A673 (cell line): ENCODE measurements around the gene GALNT11. TPM values are rescaled to one million over a fixed set of nuclear protein-coding genes. Genes with fewer than 3 reads are reported as not detected.

ENCODE experiments used
- BruUV-seq: library from RNA; stranded (reverse); fragments of 400-500 nt; replicated peaks from 2 replicates; lab custom pipeline; 2021; lab: Mats Ljungman, UMichigan
- CTCF ChIA-PET: fragments of 300-600 bp; sonication (Branson Sonifier 250); formaldehyde crosslinking; loops from one replicate; lab custom pipeline; 2022; ENCODE audit warnings: antibody characterized with exemption; lab: Charles Lee
- POLR2A ChIA-PET: fragments of 300-600 bp; sonication (Branson Sonifier 250); formaldehyde crosslinking; loops from one replicate; lab custom pipeline; 2022; ENCODE audit warnings: antibody characterized with exemption; ENCODE audit not compliant: low non-redundant PET; lab: Charles Lee
- DNase-seq: peaks from one replicate; pipeline ENCODE4 v3.0.0-alpha.2; 2015; ENCODE audit warnings: low spot score
- H3K27ac ChIP-seq: fragments of 200-600 bp; sonication (generic); 2 replicates; pipeline ENCODE4 v1.5.1; 2016; ENCODE audit warnings: mixed run types, low read depth, mild to moderate bottlenecking, mixed read lengths, antibody characterized with exemption, low read length; ENCODE audit not compliant: poor library complexity, severe bottlenecking
- H3K27me3 ChIP-seq: fragments of 200-600 bp; sonication (generic); replicated peaks from 2 replicates; pipeline ENCODE4 v1.6.1; 2017; ENCODE audit warnings: mixed run types, low read depth, mild to moderate bottlenecking, mixed read lengths, antibody characterized with exemption, low read length; ENCODE audit not compliant: insufficient read depth, poor library complexity
- H3K36me3 ChIP-seq: fragments of 200-600 bp; sonication (generic); 2 replicates; pipeline ENCODE4 v1.6.1; 2016; ENCODE audit warnings: mixed run types, mild to moderate bottlenecking, mixed read lengths, antibody characterized with exemption, low read length; ENCODE audit not compliant: insufficient read depth, poor library complexity, severe bottlenecking
- H3K4me1 ChIP-seq: fragments of 200-600 bp; sonication (generic); 2 replicates; pipeline ENCODE4 v1.6.1; 2017; ENCODE audit warnings: mixed run types, mild to moderate bottlenecking, mixed read lengths, antibody characterized with exemption, low read length; ENCODE audit not compliant: insufficient read depth, poor library complexity, severe bottlenecking
- H3K4me3 ChIP-seq: fragments of 200-600 bp; sonication (generic); 2 replicates; pipeline ENCODE4 v1.5.1; 2016; ENCODE audit warnings: low read depth, mixed run types, mild to moderate bottlenecking, mixed read lengths, low read length; ENCODE audit not compliant: poor library complexity, severe bottlenecking
- H3K9me3 ChIP-seq: fragments of 200-600 bp; sonication (generic); 2 replicates; pipeline ENCODE4 v1.6.1; 2016; ENCODE audit warnings: mixed run types, low read depth, mild to moderate bottlenecking, mixed read lengths, antibody characterized with exemption, low read length; ENCODE audit not compliant: poor library complexity, severe bottlenecking
- EZH2 ChIP-seq: fragments of 200-600 bp; sonication (generic); IDR thresholded peaks from 2 replicates; pipeline ENCODE4 v1.6.1; 2017; ENCODE audit warnings: borderline replicate concordance, low read depth, mild to moderate bottlenecking, mixed read lengths, antibody characterized with exemption, low read length; ENCODE audit not compliant: poor library complexity, severe bottlenecking
- intact Hi-C: fragments of 100-400 bp; cut with micrococcal nuclease; formaldehyde crosslinking; loops from one replicate; pipeline ENCODE4 v1.10.0; 2022; ENCODE audit not compliant: unreplicated experiment
- total RNA-seq: library from RNA; stranded (reverse); gene quantifications from 2 replicates; pipeline ENCODE4 v1.2.3, GENCODE V29; 2021
- TF ChIP-seq, protein P1 (sequence below): fragments of 300-800, 200-600 bp; sonication (generic); conservative IDR thresholded peaks from 2 replicates; pipeline ENCODE4 v1.5.1; 2017; ENCODE audit warnings: low read depth, mild to moderate bottlenecking, antibody characterized with exemption, low read length, moderate library complexity, mixed read lengths

Gene GALNT11
- total RNA-seq, 1 experiment from 2014 or later, result 35.5 TPM

DNA sequence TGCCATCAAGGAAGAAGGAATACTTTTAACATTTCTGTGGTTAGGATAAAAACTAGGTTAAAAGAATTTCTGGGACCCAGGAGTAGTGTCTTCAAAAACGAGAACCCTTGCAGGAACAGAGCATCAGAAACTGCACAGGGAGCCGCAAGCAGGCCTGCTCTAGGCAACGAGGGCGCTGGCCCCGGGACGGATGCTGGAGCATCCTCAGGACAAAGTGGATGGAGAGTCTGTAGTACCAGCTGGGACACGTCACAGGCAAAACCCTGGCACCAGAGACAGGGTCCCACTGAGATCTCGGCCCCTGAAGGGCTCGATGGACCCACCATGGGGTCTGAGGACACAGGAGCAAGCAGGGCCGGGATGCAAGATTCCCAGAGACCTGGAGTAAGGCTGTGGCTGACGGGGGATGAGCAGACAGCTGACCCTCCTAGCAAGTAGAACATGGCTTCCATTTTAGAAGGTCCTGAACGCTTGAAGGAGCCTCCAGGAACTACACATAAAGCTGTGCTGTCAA, 106.6 kb downstream of the GALNT11 start:
- CTCF ChIA-PET, result no interaction called here
- H3K36me3 ChIP-seq, result peaks cover 29% of the 10 kb centered on the region
- no peak overlapping the region for H3K4me3 ChIP-seq
- no peak overlapping the region for H3K27ac ChIP-seq
- intact Hi-C loops, result no loop called here
- H3K9me3 ChIP-seq, result no peaks in the 10 kb centered on the region
- no peak for DNase-seq
- no peak for TF ChIP-seq EZH2
- TF ChIP-seq, protein P1, sequence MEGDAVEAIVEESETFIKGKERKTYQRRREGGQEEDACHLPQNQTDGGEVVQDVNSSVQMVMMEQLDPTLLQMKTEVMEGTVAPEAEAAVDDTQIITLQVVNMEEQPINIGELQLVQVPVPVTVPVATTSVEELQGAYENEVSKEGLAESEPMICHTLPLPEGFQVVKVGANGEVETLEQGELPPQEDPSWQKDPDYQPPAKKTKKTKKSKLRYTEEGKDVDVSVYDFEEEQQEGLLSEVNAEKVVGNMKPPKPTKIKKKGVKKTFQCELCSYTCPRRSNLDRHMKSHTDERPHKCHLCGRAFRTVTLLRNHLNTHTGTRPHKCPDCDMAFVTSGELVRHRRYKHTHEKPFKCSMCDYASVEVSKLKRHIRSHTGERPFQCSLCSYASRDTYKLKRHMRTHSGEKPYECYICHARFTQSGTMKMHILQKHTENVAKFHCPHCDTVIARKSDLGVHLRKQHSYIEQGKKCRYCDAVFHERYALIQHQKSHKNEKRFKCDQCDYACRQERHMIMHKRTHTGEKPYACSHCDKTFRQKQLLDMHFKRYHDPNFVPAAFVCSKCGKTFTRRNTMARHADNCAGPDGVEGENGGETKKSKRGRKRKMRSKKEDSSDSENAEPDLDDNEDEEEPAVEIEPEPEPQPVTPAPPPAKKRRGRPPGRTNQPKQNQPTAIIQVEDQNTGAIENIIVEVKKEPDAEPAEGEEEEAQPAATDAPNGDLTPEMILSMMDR, result no peak
- BruUV-seq, result no TSS peak
- no peaks in the 10 kb centered on the region for H3K4me1 ChIP-seq
- POLR2A ChIA-PET, result no interaction called here
- no peaks in the 10 kb centered on the region for H3K27me3 ChIP-seq

DNA sequence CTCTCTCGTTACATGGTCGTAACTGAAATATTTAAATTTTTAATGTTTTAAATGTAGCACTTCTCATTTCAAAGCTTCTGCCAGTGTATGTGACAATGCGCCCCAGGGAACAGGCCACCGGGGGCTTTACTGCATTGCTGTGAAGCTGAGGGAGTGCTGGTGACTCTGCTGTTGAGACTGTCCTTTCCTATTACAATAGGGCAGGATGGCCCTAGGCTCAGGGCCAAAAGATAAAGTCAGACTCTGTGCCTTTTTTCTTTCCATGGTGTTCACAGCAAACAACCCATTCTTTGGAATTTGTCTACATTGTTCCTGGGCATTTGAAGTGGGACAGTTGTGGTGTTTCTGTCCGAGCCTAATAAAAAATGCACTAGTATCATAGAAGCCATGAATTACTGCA, 107.3 kb downstream of the GALNT11 start:
- no peak overlapping the region for H3K27ac ChIP-seq
- CTCF ChIA-PET, result no interaction called here
- peaks cover 34% of the 10 kb centered on the region for H3K36me3 ChIP-seq
- H3K4me3 ChIP-seq, result no peak overlapping the region
- BruUV-seq, result no TSS peak
- H3K9me3 ChIP-seq, result no peaks in the 10 kb centered on the region
- no peak for DNase-seq
- TF ChIP-seq, protein P1, result no peak
- no peak for TF ChIP-seq EZH2
- POLR2A ChIA-PET, result no interaction called here
- no peaks in the 10 kb centered on the region for H3K27me3 ChIP-seq
- intact Hi-C loops, result no loop called here
- no peaks in the 10 kb centered on the region for H3K4me1 ChIP-seq

DNA sequence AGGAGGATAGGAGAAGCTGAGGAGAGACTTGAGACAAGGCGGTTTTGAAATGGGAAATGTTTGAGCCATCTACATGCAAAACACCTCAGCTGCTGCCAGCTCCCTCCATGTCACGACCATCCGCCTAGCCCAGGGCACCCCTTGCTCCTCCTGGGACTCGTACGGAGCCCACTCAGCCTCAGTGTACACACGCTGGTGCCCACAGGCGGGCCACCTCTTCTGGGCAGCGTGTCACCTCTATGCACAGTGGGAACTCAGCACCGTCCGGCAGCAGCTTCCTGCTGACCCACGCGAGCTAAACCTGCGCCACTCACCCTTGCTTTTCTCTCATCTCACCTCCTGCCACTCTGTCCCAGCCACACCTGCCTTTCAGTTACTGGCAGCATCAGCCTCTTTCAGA, 108.3 kb downstream of the GALNT11 start:
- Histone ChIP-seq H3K36me3 (peaks cover 44% of the 10 kb centered on the region), H3K27ac (no peak overlapping the region), H3K27me3 (no peaks in the 10 kb centered on the region), H3K9me3 (no peaks in the 10 kb centered on the region), H3K4me3 (no peak overlapping the region), H3K4me1 (no peaks in the 10 kb centered on the region)
- ChIA-PET POLR2A (no interaction called here), CTCF (no interaction called here)
- no TSS peak for BruUV-seq
- TF ChIP-seq, protein P1, result no peak
- no peak for TF ChIP-seq EZH2
- no peak for DNase-seq
- intact Hi-C loops, result no loop called here
